ENCODE results near the gene UBASH3B. TPM values are rescaled to one million over a fixed set of nuclear protein-coding genes. Genes with fewer than 3 reads are reported as not detected.

The UBASH3B gene
- total and polyA plus RNA-seq, 8 donors, result 0.58 to 60.5 (median 3.1) TPM

- H3K27ac ChIP-seq, result no peak overlapping the region
- no peak for DNase-seq
- intact Hi-C loops (cut with DNase I; ENCODE audit: low total_unique reads), result no loop called here
- 70 to 82% (median 76%) methylated on average over 4 of the region's 4 CpGs for WGBS, 5 donors
- H3K4me3 ChIP-seq, result no peak overlapping the region
- H3K9me3 ChIP-seq, result no peaks in the 10 kb centered on the region
- TF ChIP-seq CTCF (IDR thresholded peaks at IDR 0.05), result no peak
- no peak for TF ChIP-seq EP300 (IDR thresholded peaks at IDR 0.05)
- TF ChIP-seq POLR2A (IDR thresholded peaks at IDR 0.05), result no peak
- no peaks in the 10 kb centered on the region for H3K27me3 ChIP-seq
- no peaks in the 10 kb centered on the region for H3K36me3 ChIP-seq
- H3K4me1 ChIP-seq, result peaks cover 0 to 10% (median 3%) of the 10 kb centered on the region in 4 donors
Measured at GRCh38 chr11:122663764-122664163, 8.2 kb downstream of the UBASH3B start.

GRCh38 chr11:122664188-122664587 lies 8.7 kb downstream of the UBASH3B start:
- no peaks in the 10 kb centered on the region for H3K27me3 ChIP-seq
- intact Hi-C loops (cut with DNase I; ENCODE audit: low total_unique reads), result no loop called here
- WGBS, 5 donors, result 75 to 100% (median 100%) methylated on average over 1 of the region's 1 CpG

GRCh38 chr11:122665861-122666260 lies 10.3 kb downstream of the UBASH3B start:
- 53 to 72% (median 61%) methylated on average over 9 to 10 of the region's 10 CpGs for WGBS, 5 donors
- intact Hi-C loops (cut with DNase I; ENCODE audit: low total_unique reads), result no loop called here
- no peak overlapping the region for H3K27ac ChIP-seq

More at GRCh38 chr11:122664188-122664587, 8.7 kb downstream of the UBASH3B start:
- Histone ChIP-seq H3K4me3 (no peak overlapping the region), H3K4me1 (peaks cover 0 to 10% (median 3%) of the 10 kb centered on the region in 4 donors), H3K36me3 (no peaks in the 10 kb centered on the region), H3K9me3 (peaks cover 0 to 4% (median 0%) of the 10 kb centered on the region in 4 donors), H3K27ac (no peak overlapping the region)
- no peak for TF ChIP-seq POLR2A (IDR thresholded peaks at IDR 0.05)
- TF ChIP-seq CTCF (IDR thresholded peaks at IDR 0.05), result no peak
- TF ChIP-seq POLR2AphosphoS5 (IDR thresholded peaks at IDR 0.05), result no peak
- TF ChIP-seq EP300 (IDR thresholded peaks at IDR 0.05), result no peak
- DNase-seq, result no peak

GRCh38 chr11:122666743-122667142 lies 11.2 kb downstream of the UBASH3B start:
- H3K4me1 ChIP-seq, result peaks cover 0 to 10% (median 3%) of the 10 kb centered on the region in 4 donors
- intact Hi-C loops (cut with DNase I; ENCODE audit: low total_unique reads), result no loop called here
- H3K27me3 ChIP-seq, result no peaks in the 10 kb centered on the region
- no peak for DNase-seq
- H3K4me3 ChIP-seq, result no peak overlapping the region
- H3K27ac ChIP-seq, result no peak overlapping the region
- peaks cover 0 to 7% (median 0%) of the 10 kb centered on the region in 4 donors for H3K9me3 ChIP-seq
- H3K36me3 ChIP-seq, result no peaks in the 10 kb centered on the region
- no peak for TF ChIP-seq EP300 (IDR thresholded peaks at IDR 0.05)
- TF ChIP-seq POLR2AphosphoS5 (IDR thresholded peaks at IDR 0.05), result no peak
- TF ChIP-seq CTCF (IDR thresholded peaks at IDR 0.05), result no peak
- no peak for TF ChIP-seq POLR2A (IDR thresholded peaks at IDR 0.05)

More at GRCh38 chr11:122665861-122666260, 10.3 kb downstream of the UBASH3B start:
- no peak for DNase-seq
- Histone ChIP-seq H3K9me3 (peaks cover 0 to 7% (median 0%) of the 10 kb centered on the region in 4 donors), H3K4me1 (peaks cover 0 to 10% (median 3%) of the 10 kb centered on the region in 4 donors), H3K36me3 (no peaks in the 10 kb centered on the region), H3K27me3 (no peaks in the 10 kb centered on the region), H3K4me3 (no peak overlapping the region)
- TF ChIP-seq POLR2A (IDR thresholded peaks at IDR 0.05), result no peak
- TF ChIP-seq EP300 (IDR thresholded peaks at IDR 0.05), result no peak
- TF ChIP-seq CTCF (IDR thresholded peaks at IDR 0.05), result no peak
